ENCODE results near the gene UBN1. TPM values are rescaled to one million over a fixed set of nuclear protein-coding genes. Genes with fewer than 3 reads are reported as not detected.

The UBN1 gene
- total and polyA plus RNA-seq, 2 donors (not counting 3 experiments of a cell fraction or from before 2014, with no cell fraction given) = 26.0 to 44.8 TPM

DNA sequence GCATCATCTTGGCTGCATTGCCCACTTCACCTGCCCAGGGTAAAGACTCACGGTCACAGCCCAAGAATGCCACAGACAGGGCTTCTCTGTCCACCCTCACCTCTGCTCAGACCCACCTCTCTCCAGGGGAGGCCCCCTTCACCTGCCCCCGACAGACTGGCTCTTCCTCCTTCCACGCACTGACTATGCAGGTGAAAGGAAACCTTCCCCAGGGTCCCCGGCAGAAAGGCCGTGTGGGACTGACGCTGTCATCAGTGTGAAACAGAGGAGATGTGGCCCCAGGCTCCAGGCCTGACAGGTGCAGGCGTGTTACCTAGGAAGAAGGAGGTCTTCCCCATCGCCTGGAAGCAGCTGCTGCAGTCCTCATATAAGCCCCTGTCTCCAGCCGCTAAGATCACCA, 35.5 kb upstream of the UBN1 start:
- H3K36me3 ChIP-seq (ENCODE audit: control insufficient read depth in 2 of 2, extremely low read depth in 1 of 2, insufficient read depth in 2 of 2, low read length in 2 of 2) = peaks cover 14 to 30% of the 10 kb centered on the region in 2 experiments
- no peak overlapping the region for H2AFZ ChIP-seq (ENCODE audit: low read depth, low read length)
- H3K4me3 ChIP-seq (replicated peaks in 1 of 3; ENCODE audit: insufficient read depth in 1 of 3, low read depth in 1 of 3, low read length in 3 of 3) = no peak overlapping the region
- TF ChIP-seq GATA2 (IDR thresholded peaks at IDR 0.05; ENCODE audit: insufficient read depth, insufficient read length, low read depth, low read length) (no peak), MYC (IDR thresholded peaks at IDR 0.05; ENCODE audit: low read depth, low read length) (no peak)
- TF ChIP-seq, protein P1, sequence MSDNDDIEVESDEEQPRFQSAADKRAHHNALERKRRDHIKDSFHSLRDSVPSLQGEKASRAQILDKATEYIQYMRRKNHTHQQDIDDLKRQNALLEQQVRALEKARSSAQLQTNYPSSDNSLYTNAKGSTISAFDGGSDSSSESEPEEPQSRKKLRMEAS (IDR thresholded peaks at IDR 0.05; ENCODE audit: insufficient read depth, insufficient read length) = no peak
- TF ChIP-seq, protein P2, sequence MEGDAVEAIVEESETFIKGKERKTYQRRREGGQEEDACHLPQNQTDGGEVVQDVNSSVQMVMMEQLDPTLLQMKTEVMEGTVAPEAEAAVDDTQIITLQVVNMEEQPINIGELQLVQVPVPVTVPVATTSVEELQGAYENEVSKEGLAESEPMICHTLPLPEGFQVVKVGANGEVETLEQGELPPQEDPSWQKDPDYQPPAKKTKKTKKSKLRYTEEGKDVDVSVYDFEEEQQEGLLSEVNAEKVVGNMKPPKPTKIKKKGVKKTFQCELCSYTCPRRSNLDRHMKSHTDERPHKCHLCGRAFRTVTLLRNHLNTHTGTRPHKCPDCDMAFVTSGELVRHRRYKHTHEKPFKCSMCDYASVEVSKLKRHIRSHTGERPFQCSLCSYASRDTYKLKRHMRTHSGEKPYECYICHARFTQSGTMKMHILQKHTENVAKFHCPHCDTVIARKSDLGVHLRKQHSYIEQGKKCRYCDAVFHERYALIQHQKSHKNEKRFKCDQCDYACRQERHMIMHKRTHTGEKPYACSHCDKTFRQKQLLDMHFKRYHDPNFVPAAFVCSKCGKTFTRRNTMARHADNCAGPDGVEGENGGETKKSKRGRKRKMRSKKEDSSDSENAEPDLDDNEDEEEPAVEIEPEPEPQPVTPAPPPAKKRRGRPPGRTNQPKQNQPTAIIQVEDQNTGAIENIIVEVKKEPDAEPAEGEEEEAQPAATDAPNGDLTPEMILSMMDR (IDR thresholded peaks at IDR 0.05; ENCODE audit: extremely low read depth in 1 of 2, insufficient read depth in 1 of 2, low read depth in 1 of 2, low read length in 2 of 2) = no peak
- no peaks in the 10 kb centered on the region for H3K27me3 ChIP-seq (ENCODE audit: control insufficient read depth in 2 of 2, insufficient read depth in 2 of 2, low read length in 2 of 2)
- no peaks in the 10 kb centered on the region for H3K9me3 ChIP-seq (replicated peaks; ENCODE audit: control insufficient read depth, insufficient read depth, low read length)
- H3K27ac ChIP-seq (ENCODE audit: insufficient read depth, low read depth, low read length) = no peak overlapping the region
- H3K79me2 ChIP-seq (ENCODE audit: control insufficient read depth, insufficient read depth, low read length) = no peaks in the 10 kb centered on the region
- POLR2A ChIA-PET = no interaction called here
- no peaks in the 10 kb centered on the region for H3K9me1 ChIP-seq (replicated peaks; ENCODE audit: control insufficient read depth, extremely low read depth, insufficient read depth, low read length)
- no peak overlapping the region for H3K9ac ChIP-seq (replicated peaks; ENCODE audit: extremely low read depth, insufficient read depth, low read length)
- H3K4me1 ChIP-seq (ENCODE audit: control insufficient read depth, extremely low read depth, insufficient read depth, low read length) = no peaks in the 10 kb centered on the region
- CTCF ChIA-PET = no interaction called here
- H4K20me1 ChIP-seq (replicated peaks; ENCODE audit: control insufficient read depth, extremely low read depth, insufficient read depth, low read length) = no peaks in the 10 kb centered on the region
- FAIRE-seq (no peak), DNase-seq (ENCODE audit: low read depth, low spot score) (no peak)
- intact Hi-C loops (cut with micrococcal nuclease) = no loop called here
- no TSS peak for BruUV-seq (replicated peaks)
- H3K4me2 ChIP-seq (ENCODE audit: insufficient read depth, low read length) = no peak overlapping the region
- dilution Hi-C loops (cut with MboI; ENCODE audit: extremely low pct_ligation_motif_present, low sequenced_read_pairs) = no loop called here

DNA sequence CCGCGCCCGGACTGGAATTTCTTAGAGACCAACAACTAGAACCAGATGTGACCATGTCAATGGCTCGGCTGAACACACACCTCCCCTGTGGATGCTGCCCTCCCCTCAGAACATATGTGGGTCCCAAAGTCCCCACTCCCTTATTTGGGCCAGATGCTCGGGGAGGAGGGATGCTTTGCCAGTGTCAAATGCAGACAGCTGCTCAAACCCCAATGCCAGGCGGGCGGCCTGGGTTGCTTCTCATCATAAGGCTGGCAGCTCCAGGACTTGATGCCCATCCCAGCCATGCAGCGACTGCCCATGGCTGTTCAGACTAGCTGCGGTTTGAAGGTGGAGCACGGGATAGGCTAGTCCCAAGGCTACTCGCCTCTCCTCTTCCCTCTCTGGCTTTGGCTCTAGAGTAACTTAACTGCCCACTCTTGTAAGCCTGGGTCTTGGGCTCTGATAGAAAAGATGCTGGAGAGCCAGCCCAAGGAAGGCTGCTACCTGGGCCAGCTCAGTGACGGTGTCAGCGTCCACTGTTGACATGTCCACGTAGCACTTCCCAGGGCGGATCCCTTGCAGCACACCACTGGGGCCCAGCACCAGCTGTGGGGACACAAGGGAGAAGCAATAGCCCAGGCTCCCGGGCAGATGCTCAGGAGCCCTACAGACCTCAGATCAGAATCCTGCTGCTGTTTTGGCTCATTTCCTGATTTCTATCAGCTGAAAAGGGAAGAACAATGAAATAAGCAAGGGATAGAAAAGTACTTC, 33.9 kb upstream of the UBN1 start:
- no peak for DNase-seq (ENCODE audit: low read depth, low spot score)
- no peaks in the 10 kb centered on the region for H3K9me1 ChIP-seq (replicated peaks; ENCODE audit: control insufficient read depth, extremely low read depth, insufficient read depth, low read length)
- BruUV-seq (replicated peaks) = no TSS peak
- no peak overlapping the region for H3K4me3 ChIP-seq (replicated peaks in 1 of 3; ENCODE audit: insufficient read depth in 1 of 3, low read depth in 1 of 3, low read length in 3 of 3)
- H3K9ac ChIP-seq (replicated peaks; ENCODE audit: extremely low read depth, insufficient read depth, low read length) = no peak overlapping the region
- POLR2A ChIA-PET = no interaction called here
- H4K20me1 ChIP-seq (replicated peaks; ENCODE audit: control insufficient read depth, extremely low read depth, insufficient read depth, low read length) = no peaks in the 10 kb centered on the region
- FAIRE-seq = no peak
- no peak overlapping the region for H3K4me2 ChIP-seq (ENCODE audit: insufficient read depth, low read length)
- TF ChIP-seq MYC (IDR thresholded peaks at IDR 0.05; ENCODE audit: low read depth, low read length) (no peak), GATA2 (IDR thresholded peaks at IDR 0.05; ENCODE audit: insufficient read depth, insufficient read length, low read depth, low read length) (no peak), FOS (IDR thresholded peaks at IDR 0.05; ENCODE audit: borderline replicate concordance, insufficient read depth, low read length) (no peak), EZH2 (IDR thresholded peaks at IDR 0.05; ENCODE audit: borderline replicate concordance, low read depth, low read length, severe bottlenecking) (no peak), POLR2A (IDR thresholded peaks at IDR 0.05; ENCODE audit: low read depth, low read length) (no peak), JUN (IDR thresholded peaks at IDR 0.05; ENCODE audit: borderline replicate concordance, insufficient read depth, insufficient read length, low read depth) (no peak), POLR2AphosphoS5 (IDR thresholded peaks at IDR 0.05; ENCODE audit: insufficient read depth, low read depth, low read length) (no peak)
- TF ChIP-seq, protein P2 (IDR thresholded peaks at IDR 0.05; ENCODE audit: extremely low read depth in 1 of 2, insufficient read depth in 1 of 2, low read depth in 1 of 2, low read length in 2 of 2) = no peak
- TF ChIP-seq, protein P1 (IDR thresholded peaks at IDR 0.05; ENCODE audit: insufficient read depth, insufficient read length) = no peak
- no peaks in the 10 kb centered on the region for H3K27me3 ChIP-seq (ENCODE audit: control insufficient read depth in 2 of 2, insufficient read depth in 2 of 2, low read length in 2 of 2)
- no peaks in the 10 kb centered on the region for H3K4me1 ChIP-seq (ENCODE audit: control insufficient read depth, extremely low read depth, insufficient read depth, low read length)
- peaks cover 11 to 36% of the 10 kb centered on the region in 2 experiments for H3K36me3 ChIP-seq (ENCODE audit: control insufficient read depth in 2 of 2, extremely low read depth in 1 of 2, insufficient read depth in 2 of 2, low read length in 2 of 2)
- no peak overlapping the region for H3K27ac ChIP-seq (ENCODE audit: insufficient read depth, low read depth, low read length)
- no peaks in the 10 kb centered on the region for H3K79me2 ChIP-seq (ENCODE audit: control insufficient read depth, insufficient read depth, low read length)
- H2AFZ ChIP-seq (ENCODE audit: low read depth, low read length) = no peak overlapping the region
- dilution Hi-C loops (cut with MboI; ENCODE audit: extremely low pct_ligation_motif_present, low sequenced_read_pairs) (no loop called here), intact Hi-C loops (cut with micrococcal nuclease) (no loop called here)
- CTCF ChIA-PET = interaction anchor here (1.0 kb wide), 1 partner anchor 11 kb away, joined by 5 read pairs; no protein-coding TSS in a partner anchor
- no peaks in the 10 kb centered on the region for H3K9me3 ChIP-seq (replicated peaks; ENCODE audit: control insufficient read depth, insufficient read depth, low read length)

All from endothelial cell of umbilical vein (primary cell).